ENCODE measurements around the gene SAP30BP.

The SAP30BP gene

GRCh38 chr17:75650874-75651273 lies 16.3 kb upstream of the SAP30BP start:
- ChIA-PET CTCF (interaction anchor here (4.0 to 10.4 kb wide), 2 partner anchors 17 kb away, joined by 33 to 69 read pairs; partner anchors contain the start of gene SMIM5), POLR2A (interaction anchor here (3.7 kb wide), 1 partner anchor 16 kb away, joined by 12 read pairs; the partner anchor contains the start of genes RECQL5 and SAP30BP)
- no peak for DNase-seq (ENCODE audit: extremely low spot score)
- TF ChIP-seq ELF4 (IDR thresholded peaks at IDR 0.05) (no peak), FOXM1 (IDR thresholded peaks at IDR 0.05; ENCODE audit: borderline replicate concordance) (no peak), LEF1 (IDR thresholded peaks at IDR 0.05; ENCODE audit: borderline replicate concordance) (no peak), TARDBP (IDR thresholded peaks at IDR 0.05) (no peak), SP1 (IDR thresholded peaks at IDR 0.05) (no peak), HDGF (IDR thresholded peaks at IDR 0.05; ENCODE audit: borderline replicate concordance) (no peak), FOXK2 (IDR thresholded peaks at IDR 0.05) (no peak), NFRKB (IDR thresholded peaks at IDR 0.05) (no peak)

GRCh38 chr17:75652341-75652740 lies 14.8 kb upstream of the SAP30BP start:
- ChIA-PET POLR2A (interaction anchor here (2.1 to 3.7 kb wide), 2 partner anchors 14 to 19 kb away, joined by 5 to 12 read pairs; partner anchors contain the start of genes RECQL5, SAP30BP and SMIM5), CTCF (interaction anchor here (0.6 to 4.0 kb wide), 7 partner anchors 10 to 98 kb away, joined by 4 to 33 read pairs (median 5); partner anchors contain the start of genes RECQL5 and SMIM5)
- DNase-seq (ENCODE audit: extremely low spot score): no peak
- TF ChIP-seq BHLHE40 (IDR thresholded peaks at IDR 0.05; ENCODE audit: borderline replicate concordance): no peak
- no peak for TF ChIP-seq FOXK2 (IDR thresholded peaks at IDR 0.05)
- no peak for TF ChIP-seq PKNOX1 (IDR thresholded peaks at IDR 0.05)
- TF ChIP-seq CTBP1 (IDR thresholded peaks at IDR 0.05; ENCODE audit: borderline replicate concordance): no peak
- TF ChIP-seq NFRKB (IDR thresholded peaks at IDR 0.05): no peak
- no peak for TF ChIP-seq SP1 (IDR thresholded peaks at IDR 0.05)
- no peak for TF ChIP-seq L3MBTL2 (conservative IDR thresholded peaks at IDR 0.05)
- TF ChIP-seq FOXM1 (IDR thresholded peaks at IDR 0.05; ENCODE audit: borderline replicate concordance): no peak
- TF ChIP-seq ELF4 (IDR thresholded peaks at IDR 0.05): no peak
- no peak for TF ChIP-seq TARDBP (IDR thresholded peaks at IDR 0.05)
- no peak for TF ChIP-seq FOXA1 (IDR thresholded peaks at IDR 0.05)
- TF ChIP-seq LEF1 (IDR thresholded peaks at IDR 0.05; ENCODE audit: borderline replicate concordance): no peak
- no peak for TF ChIP-seq HDGF (IDR thresholded peaks at IDR 0.05; ENCODE audit: borderline replicate concordance)
- TF ChIP-seq ARNT (IDR thresholded peaks at IDR 0.05): no peak
- TF ChIP-seq ZNF384 (IDR thresholded peaks at IDR 0.05): no peak

- DNase-seq (ENCODE audit: extremely low spot score): peak; percentile 80
- ChIA-PET CTCF (interaction anchor here (0.6 to 4.0 kb wide), 7 partner anchors 10 to 97 kb away, joined by 4 to 33 read pairs (median 5); partner anchors contain the start of genes RECQL5 and SMIM5), POLR2A (interaction anchor here (1.7 to 3.7 kb wide), 3 partner anchors 12 to 20 kb away, joined by 4 to 12 read pairs (median 5); partner anchors contain the start of genes RECQL5, SAP30BP and SMIM5)
- TF ChIP-seq SP1 (IDR thresholded peaks at IDR 0.05) (no peak), FOXM1 (IDR thresholded peaks at IDR 0.05; ENCODE audit: borderline replicate concordance) (no peak), L3MBTL2 (conservative IDR thresholded peaks at IDR 0.05) (no peak), ELF4 (IDR thresholded peaks at IDR 0.05) (no peak), LEF1 (IDR thresholded peaks at IDR 0.05; ENCODE audit: borderline replicate concordance) (no peak), PKNOX1 (IDR thresholded peaks at IDR 0.05) (no peak)
Measured at GRCh38 chr17:75652934-75653549, 14.1 kb upstream of the SAP30BP start.

GRCh38 chr17:75654176-75654575 lies 13.0 kb upstream of the SAP30BP start:
- CTCF ChIA-PET: interaction anchor here (0.5 to 4.0 kb wide), 7 partner anchors 8 to 519 kb away, joined by 3 to 33 read pairs (median 6); partner anchors contain the start of gene SMIM5
- POLR2A ChIA-PET: interaction anchor here (1.1 to 1.7 kb wide), 3 partner anchors 13 to 126 kb away, joined by 4 to 6 read pairs (median 4); partner anchors contain the start of genes RECQL5 and SAP30BP
- no peak for DNase-seq (ENCODE audit: extremely low spot score)
- TF ChIP-seq ZNF384 (IDR thresholded peaks at IDR 0.05) (no peak), FOXK2 (IDR thresholded peaks at IDR 0.05) (no peak), ARNT (IDR thresholded peaks at IDR 0.05) (no peak), SP1 (IDR thresholded peaks at IDR 0.05) (no peak), TARDBP (IDR thresholded peaks at IDR 0.05) (no peak), LEF1 (IDR thresholded peaks at IDR 0.05; ENCODE audit: borderline replicate concordance) (no peak), HDGF (IDR thresholded peaks at IDR 0.05; ENCODE audit: borderline replicate concordance) (no peak), L3MBTL2 (conservative IDR thresholded peaks at IDR 0.05) (no peak), FOXA1 (IDR thresholded peaks at IDR 0.05) (no peak)

- no peak for DNase-seq (ENCODE audit: extremely low spot score)
- ChIA-PET CTCF (interaction anchor here (0.7 to 1.3 kb wide), 3 partner anchors 25 to 172 kb away, joined by 3 to 6 read pairs (median 5); no protein-coding TSS in a partner anchor), POLR2A (interaction anchor here (0.5 to 3.6 kb wide), 3 partner anchors 9 to 59 kb away, joined by 3 to 14 read pairs (median 5); partner anchors contain the start of genes RECQL5, SAP30BP and SMIM5)
- TF ChIP-seq NFRKB (IDR thresholded peaks at IDR 0.05): no peak
- TF ChIP-seq LEF1 (IDR thresholded peaks at IDR 0.05; ENCODE audit: borderline replicate concordance): no peak
- no peak for TF ChIP-seq BHLHE40 (IDR thresholded peaks at IDR 0.05; ENCODE audit: borderline replicate concordance)
- TF ChIP-seq FOXA1 (IDR thresholded peaks at IDR 0.05): no peak
- TF ChIP-seq PKNOX1 (IDR thresholded peaks at IDR 0.05): no peak
- TF ChIP-seq FOXK2 (IDR thresholded peaks at IDR 0.05): no peak
- TF ChIP-seq L3MBTL2 (conservative IDR thresholded peaks at IDR 0.05): no peak
- no peak for TF ChIP-seq FOXM1 (IDR thresholded peaks at IDR 0.05; ENCODE audit: borderline replicate concordance)
- TF ChIP-seq ELF4 (IDR thresholded peaks at IDR 0.05): no peak
Measured at GRCh38 chr17:75658237-75658636, 8.9 kb upstream of the SAP30BP start.

GRCh38 chr17:75661531-75661930 lies 5.6 kb upstream of the SAP30BP start:
- DNase-seq (ENCODE audit: extremely low spot score): no peak
- ChIA-PET CTCF (interaction anchor here (1.0 kb wide), 1 partner anchor 13 kb away, joined by 4 read pairs; no protein-coding TSS in a partner anchor), POLR2A (interaction anchor here (0.9 to 1.3 kb wide), 2 partner anchors 33 to 119 kb away, joined by 3 read pairs; no protein-coding TSS in a partner anchor)
- TF ChIP-seq NFRKB (IDR thresholded peaks at IDR 0.05) (no peak), L3MBTL2 (conservative IDR thresholded peaks at IDR 0.05) (no peak)
